Measurements from ENCODE around the gene UNC45B. TPM values are rescaled to one million over a fixed set of nuclear protein-coding genes. Genes with fewer than 3 reads are reported as not detected.
"Not testable (repeated sequence)": the region's sequence is repeated elsewhere in the genome, so short reads cannot be mapped to it uniquely, and the experiment has no call there.

UNC45B gene
- total and polyA plus RNA-seq, 2 donors (not counting 3 experiments of a cell fraction or from before 2014, with no cell fraction given): not detected

GRCh38 chr17:35229638-35230037 is 82.0 kb downstream of the UNC45B start:
- Histone ChIP-seq H3K27ac (ENCODE audit: insufficient read depth, low read depth, low read length) (no peak overlapping the region), H4K20me1 (replicated peaks; ENCODE audit: control insufficient read depth, extremely low read depth, insufficient read depth, low read length) (no peaks in the 10 kb centered on the region), H3K27me3 (ENCODE audit: control insufficient read depth in 2 of 2, insufficient read depth in 2 of 2, low read length in 2 of 2) (peaks cover 15% of the 10 kb centered on the region in 2 experiments), H3K4me2 (ENCODE audit: insufficient read depth, low read length) (no peak overlapping the region), H2AFZ (ENCODE audit: low read depth, low read length) (no peak overlapping the region), H3K79me2 (ENCODE audit: control insufficient read depth, insufficient read depth, low read length) (no peaks in the 10 kb centered on the region), H3K36me3 (ENCODE audit: control insufficient read depth in 2 of 2, extremely low read depth in 1 of 2, insufficient read depth in 2 of 2, low read length in 2 of 2) (no peaks in the 10 kb centered on the region), H3K9ac (replicated peaks; ENCODE audit: extremely low read depth, insufficient read depth, low read length) (no peak overlapping the region), H3K4me3 (replicated peaks in 1 of 3; ENCODE audit: insufficient read depth in 1 of 3, low read depth in 1 of 3, low read length in 3 of 3) (no peak overlapping the region), H3K9me3 (replicated peaks; ENCODE audit: control insufficient read depth, insufficient read depth, low read length) (no peaks in the 10 kb centered on the region), H3K4me1 (ENCODE audit: control insufficient read depth, extremely low read depth, insufficient read depth, low read length) (no peaks in the 10 kb centered on the region), H3K9me1 (replicated peaks; ENCODE audit: control insufficient read depth, extremely low read depth, insufficient read depth, low read length) (no peaks in the 10 kb centered on the region)
- POLR2A ChIA-PET: no interaction called here
- CTCF ChIA-PET: no interaction called here
- FAIRE-seq (no peak), DNase-seq (ENCODE audit: low read depth, low spot score) (no peak)
- no peak for TF ChIP-seq FOS (IDR thresholded peaks at IDR 0.05; ENCODE audit: borderline replicate concordance, insufficient read depth, low read length)
- TF ChIP-seq CTCF (IDR thresholded peaks at IDR 0.05; ENCODE audit: extremely low read depth in 1 of 2, insufficient read depth in 1 of 2, low read depth in 1 of 2, low read length in 2 of 2): no peak
- no peak for TF ChIP-seq JUN (IDR thresholded peaks at IDR 0.05; ENCODE audit: borderline replicate concordance, insufficient read depth, insufficient read length, low read depth)
- no peak for TF ChIP-seq POLR2AphosphoS5 (IDR thresholded peaks at IDR 0.05; ENCODE audit: insufficient read depth, low read depth, low read length)
- TF ChIP-seq EZH2 (IDR thresholded peaks at IDR 0.05; ENCODE audit: borderline replicate concordance, low read depth, low read length, severe bottlenecking): no peak
- no peak for TF ChIP-seq POLR2A (IDR thresholded peaks at IDR 0.05; ENCODE audit: low read depth, low read length)
- no peak for TF ChIP-seq MYC (IDR thresholded peaks at IDR 0.05; ENCODE audit: low read depth, low read length)
- no peak for TF ChIP-seq MAX (IDR thresholded peaks at IDR 0.05; ENCODE audit: insufficient read depth, insufficient read length)
- no peak for TF ChIP-seq GATA2 (IDR thresholded peaks at IDR 0.05; ENCODE audit: insufficient read depth, insufficient read length, low read depth, low read length)
- intact Hi-C loops (cut with micrococcal nuclease) (no loop called here), dilution Hi-C loops (cut with MboI; ENCODE audit: extremely low pct_ligation_motif_present, low sequenced_read_pairs) (no loop called here)
- BruUV-seq (replicated peaks): no TSS peak

GRCh38 chr17:35234315-35234714 is 86.7 kb downstream of the UNC45B start:
- POLR2A ChIA-PET; H4K20me1 ChIP-seq (replicated peaks; ENCODE audit: control insufficient read depth, extremely low read depth, insufficient read depth, low read length); H3K79me2 ChIP-seq (ENCODE audit: control insufficient read depth, insufficient read depth, low read length); H3K4me2 ChIP-seq (ENCODE audit: insufficient read depth, low read length); H3K36me3 ChIP-seq (ENCODE audit: control insufficient read depth in 2 of 2, extremely low read depth in 1 of 2, insufficient read depth in 2 of 2, low read length in 2 of 2); DNase-seq (ENCODE audit: low read depth, low spot score); H2AFZ ChIP-seq (ENCODE audit: low read depth, low read length); H3K27ac ChIP-seq (ENCODE audit: insufficient read depth, low read depth, low read length); H3K9me1 ChIP-seq (replicated peaks; ENCODE audit: control insufficient read depth, extremely low read depth, insufficient read depth, low read length); intact Hi-C loops (cut with micrococcal nuclease); H3K4me3 ChIP-seq (replicated peaks in 1 of 3; ENCODE audit: insufficient read depth in 1 of 3, low read depth in 1 of 3, low read length in 3 of 3); H3K9ac ChIP-seq (replicated peaks; ENCODE audit: extremely low read depth, insufficient read depth, low read length); H3K9me3 ChIP-seq (replicated peaks; ENCODE audit: control insufficient read depth, insufficient read depth, low read length); dilution Hi-C loops (cut with MboI; ENCODE audit: extremely low pct_ligation_motif_present, low sequenced_read_pairs); H3K4me1 ChIP-seq (ENCODE audit: control insufficient read depth, extremely low read depth, insufficient read depth, low read length); FAIRE-seq; BruUV-seq (replicated peaks): not testable (repeated sequence)
- peaks cover 16 to 33% of the 10 kb centered on the region in 2 experiments for H3K27me3 ChIP-seq (ENCODE audit: control insufficient read depth in 2 of 2, insufficient read depth in 2 of 2, low read length in 2 of 2)
- CTCF ChIA-PET: interaction anchor here (0.8 kb wide), 1 partner anchor 12 kb away, joined by 3 read pairs; no protein-coding TSS in a partner anchor

Measured in endothelial cell of umbilical vein (primary cell).